Activated CD8-positive, alpha-beta memory T cell treated with anti-CD3 and anti-CD28 coated beads, Interleukin-2, amount 10 ng/mL, durations not matched to agents 7 days and 5 days (primary cell): ENCODE results near the gene PP2D1. TPM values are rescaled to one million over a fixed set of nuclear protein-coding genes. Genes with fewer than 3 reads are reported as not detected.
A peak's percentile ranks its signal among the peaks of the same experiment; 100 is the strongest.
"Not testable (repeated sequence)": the region's sequence is repeated elsewhere in the genome, so short reads cannot be mapped to it uniquely, and the experiment has no call there.

Source experiments
- ATAC-seq: fragments of 150-1000 bp; cut with Tn5 transposase; one replicate; pipeline ENCODE4 v1.10.0; 2021; ENCODE audit warnings: moderate library complexity
- CTCF ChIA-PET: fragments of 350-600 bp; sonication (Branson Sonifier 250); formaldehyde crosslinking; loops from one replicate; lab custom pipeline; 2021; ENCODE audit warnings: antibody characterized with exemption; lab: Charles Lee
- DNase-seq: peaks from one replicate; pipeline ENCODE4 v3.0.0-alpha.2; 2020
- H3K27ac Mint-ChIP-seq: one replicate; pipeline ENCODE4 v1.8.0; 2021; ENCODE audit warnings: mild to moderate bottlenecking, mixed read lengths
- H3K27me3 Mint-ChIP-seq: one replicate; pipeline ENCODE4 v1.8.0; 2021; ENCODE audit warnings: mixed read lengths
- H3K36me3 Mint-ChIP-seq: one replicate; pipeline ENCODE4 v1.8.0; 2021; ENCODE audit warnings: mild to moderate bottlenecking, mixed read lengths
- H3K4me1 Mint-ChIP-seq: one replicate; pipeline ENCODE4 v1.8.0; 2021; ENCODE audit warnings: mixed read lengths
- H3K4me3 Mint-ChIP-seq: one replicate; pipeline ENCODE4 v1.8.0; 2021; ENCODE audit warnings: mild to moderate bottlenecking, moderate library complexity, mixed read lengths
- H3K9me3 Mint-ChIP-seq: one replicate; pipeline ENCODE4 v1.8.0; 2022; ENCODE audit warnings: low read depth, mixed read lengths
- total RNA-seq, 2 experiments: library from RNA; stranded (reverse); gene quantifications; one replicate each; pipeline ENCODE4 v1.2.3, GENCODE V29; 2021

The PP2D1 gene
- total RNA-seq, 2 experiments from 2014 or later, result not detected

GRCh38 chr3:19997502-19997901 is 14.6 kb downstream of the PP2D1 start:
- DNase-seq (no peak), ATAC-seq (no peak)
- Mint-ChIP-seq H3K4me3 (no peak overlapping the region), H3K27me3 (no peaks in the 10 kb centered on the region), H3K9me3 (no peaks in the 10 kb centered on the region), H3K4me1 (no peaks in the 10 kb centered on the region), H3K36me3 (no peaks in the 10 kb centered on the region), H3K27ac (no peak overlapping the region)
- CTCF ChIA-PET, result no interaction called here

GRCh38 chr3:19994796-19995195 is 17.3 kb downstream of the PP2D1 start:
- DNase-seq (no peak), ATAC-seq (no peak)
- no peaks in the 10 kb centered on the region for H3K27me3 Mint-ChIP-seq
- no peaks in the 10 kb centered on the region for H3K9me3 Mint-ChIP-seq
- H3K4me1 Mint-ChIP-seq, result no peaks in the 10 kb centered on the region
- H3K4me3 Mint-ChIP-seq, result no peak overlapping the region
- CTCF ChIA-PET, result no interaction called here
- no peak overlapping the region for H3K27ac Mint-ChIP-seq
- peaks cover 2% of the 10 kb centered on the region for H3K36me3 Mint-ChIP-seq

DNA sequence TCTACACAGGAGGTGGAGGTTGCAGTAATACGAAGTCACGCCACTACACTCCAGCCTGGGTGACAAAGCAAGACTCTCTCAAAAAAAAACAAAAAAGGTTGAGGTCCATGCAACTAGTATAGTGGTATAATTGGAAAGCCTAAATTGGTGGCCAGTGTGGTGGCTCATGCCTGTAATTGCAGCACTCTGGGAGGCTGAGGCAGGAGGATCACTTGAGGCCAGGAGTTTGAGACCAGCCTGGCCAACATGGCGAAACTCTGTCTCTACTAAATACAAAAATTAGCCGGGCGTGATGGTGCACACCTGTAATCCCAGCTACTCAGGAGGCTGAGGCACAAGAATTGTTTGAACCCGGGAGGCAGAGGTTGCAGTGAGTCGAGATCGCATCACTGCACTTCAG is 23.2 kb downstream of the PP2D1 start:
- H3K4me3 Mint-ChIP-seq, H3K4me1 Mint-ChIP-seq, CTCF ChIA-PET, DNase-seq, H3K9me3 Mint-ChIP-seq, H3K27ac Mint-ChIP-seq, ATAC-seq, H3K27me3 Mint-ChIP-seq: not testable (repeated sequence)
- peaks cover 18% of the 10 kb centered on the region for H3K36me3 Mint-ChIP-seq

GRCh38 chr3:19972054-19972453 is 40.0 kb downstream of the PP2D1 start:
- Mint-ChIP-seq H3K4me3 (no peak overlapping the region), H3K9me3 (no peaks in the 10 kb centered on the region), H3K36me3 (peaks cover 42% of the 10 kb centered on the region), H3K27me3 (no peaks in the 10 kb centered on the region), H3K27ac (no peak overlapping the region), H3K4me1 (peaks cover 4% of the 10 kb centered on the region)
- CTCF ChIA-PET, result interaction anchor here (0.7 to 1.1 kb wide), 2 partner anchors 25 to 31 kb away, joined by 3 read pairs; no protein-coding TSS in a partner anchor
- DNase-seq, result no peak
- no peak for ATAC-seq

DNA sequence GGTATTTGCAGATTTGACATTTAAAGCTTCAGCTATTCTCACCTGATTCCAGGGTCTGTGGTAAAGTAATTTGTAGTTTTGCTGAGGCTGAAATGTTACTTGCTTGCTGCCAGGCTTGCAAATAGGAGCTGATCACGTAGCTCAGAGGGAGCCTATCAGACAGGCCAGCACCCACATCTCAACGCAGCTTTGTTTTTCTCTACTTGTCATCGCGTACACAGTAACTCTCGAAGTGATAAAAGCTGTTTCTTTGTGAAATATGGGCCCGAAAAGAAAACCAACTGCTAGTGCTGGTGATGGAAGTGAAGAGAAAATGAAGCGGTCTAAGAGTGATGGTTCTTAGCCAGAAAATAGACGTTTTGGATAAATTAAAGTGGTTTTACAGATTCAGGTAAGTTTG is 41.7 kb downstream of the PP2D1 start:
- CTCF ChIA-PET, result interaction anchor here (0.9 kb wide), 2 partner anchors 17 to 20 kb away, joined by 3 to 4 read pairs; no protein-coding TSS in a partner anchor
- Mint-ChIP-seq H3K27me3 (no peaks in the 10 kb centered on the region), H3K27ac (no peak overlapping the region), H3K4me1 (peaks cover 6% of the 10 kb centered on the region), H3K36me3 (peaks cover 39% of the 10 kb centered on the region), H3K4me3 (no peak overlapping the region), H3K9me3 (no peaks in the 10 kb centered on the region)
- ATAC-seq (no peak), DNase-seq (no peak)

DNA sequence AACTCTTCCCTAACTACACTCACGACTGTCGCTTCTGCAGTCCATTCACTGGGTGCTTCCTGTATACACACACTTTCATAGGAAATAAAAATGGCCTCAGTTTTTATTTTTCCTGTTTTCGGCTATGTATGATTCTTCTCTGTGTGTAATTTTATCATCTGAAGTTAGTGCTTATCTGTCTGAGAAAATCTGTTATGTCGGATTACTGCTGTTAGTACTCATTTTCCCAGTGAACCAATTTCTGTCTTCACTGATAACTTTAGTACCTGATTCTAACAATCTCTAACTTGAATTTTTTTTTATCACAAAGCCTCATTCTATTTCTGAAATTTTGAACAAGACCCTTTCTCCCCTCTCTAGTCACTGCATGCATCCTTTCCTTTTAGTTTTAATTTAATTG is 44.3 kb downstream of the PP2D1 start:
- Mint-ChIP-seq H3K27me3 (no peaks in the 10 kb centered on the region), H3K9me3 (no peaks in the 10 kb centered on the region), H3K36me3 (peaks cover 34% of the 10 kb centered on the region), H3K4me3 (no peak overlapping the region), H3K4me1 (peaks cover 9% of the 10 kb centered on the region), H3K27ac (no peak overlapping the region)
- no peak for DNase-seq
- ATAC-seq, result no peak
- CTCF ChIA-PET, result no interaction called here

- ATAC-seq (no peak), DNase-seq (no peak)
- CTCF ChIA-PET, result no interaction called here
- Mint-ChIP-seq H3K9me3 (no peaks in the 10 kb centered on the region), H3K4me1 (peaks cover 9% of the 10 kb centered on the region), H3K27me3 (no peaks in the 10 kb centered on the region), H3K36me3 (peaks cover 37% of the 10 kb centered on the region), H3K27ac (no peak overlapping the region), H3K4me3 (no peak overlapping the region)
These were observed 44.9 kb downstream of the PP2D1 start for GRCh38 chr3:19967208-19967607.

GRCh38 chr3:19961960-19962359 is 50.1 kb downstream of the PP2D1 start:
- no peaks in the 10 kb centered on the region for H3K27me3 Mint-ChIP-seq
- H3K4me3 Mint-ChIP-seq, result no peak overlapping the region
- peaks cover 40% of the 10 kb centered on the region for H3K36me3 Mint-ChIP-seq
- no peaks in the 10 kb centered on the region for H3K9me3 Mint-ChIP-seq
- CTCF ChIA-PET, result no interaction called here
- DNase-seq (no peak), ATAC-seq (no peak)
- no peak overlapping the region for H3K27ac Mint-ChIP-seq
- H3K4me1 Mint-ChIP-seq, result peaks cover 23% of the 10 kb centered on the region

DNA sequence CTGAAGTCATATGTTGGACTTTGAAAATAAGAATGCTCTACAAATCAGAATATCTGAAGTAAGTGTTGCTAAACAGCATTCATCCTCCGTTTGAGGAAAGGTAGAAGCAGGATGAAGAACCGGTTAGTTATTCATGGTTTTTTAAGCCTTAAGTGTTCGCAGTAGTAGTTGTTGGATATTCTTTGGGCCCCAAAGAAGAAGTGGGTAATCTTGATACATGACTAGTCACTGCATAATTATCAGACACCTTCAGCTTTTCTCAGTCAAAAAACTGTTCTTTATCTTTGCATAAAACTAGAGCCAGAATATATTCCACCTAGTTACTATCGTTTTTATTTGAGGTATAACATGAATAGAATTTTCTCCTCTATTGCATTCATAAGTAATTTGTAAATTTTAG is 51.4 kb downstream of the PP2D1 start:
- CTCF ChIA-PET, result no interaction called here
- no peak overlapping the region for H3K4me3 Mint-ChIP-seq
- no peaks in the 10 kb centered on the region for H3K9me3 Mint-ChIP-seq
- H3K27ac Mint-ChIP-seq, result no peak overlapping the region
- H3K27me3 Mint-ChIP-seq, result no peaks in the 10 kb centered on the region
- no peak for DNase-seq
- H3K4me1 Mint-ChIP-seq, result peaks cover 26% of the 10 kb centered on the region
- no peak for ATAC-seq
- peaks cover 36% of the 10 kb centered on the region for H3K36me3 Mint-ChIP-seq

- DNase-seq, result no peak
- CTCF ChIA-PET, result no interaction called here
- H3K27me3 Mint-ChIP-seq, result no peaks in the 10 kb centered on the region
- no peaks in the 10 kb centered on the region for H3K9me3 Mint-ChIP-seq
- no peak overlapping the region for H3K4me3 Mint-ChIP-seq
- no peak for ATAC-seq
- H3K27ac Mint-ChIP-seq, result no peak overlapping the region
- peaks cover 29% of the 10 kb centered on the region for H3K4me1 Mint-ChIP-seq
- peaks cover 45% of the 10 kb centered on the region for H3K36me3 Mint-ChIP-seq
These were observed 52.6 kb downstream of the PP2D1 start for GRCh38 chr3:19959505-19959904.

DNA sequence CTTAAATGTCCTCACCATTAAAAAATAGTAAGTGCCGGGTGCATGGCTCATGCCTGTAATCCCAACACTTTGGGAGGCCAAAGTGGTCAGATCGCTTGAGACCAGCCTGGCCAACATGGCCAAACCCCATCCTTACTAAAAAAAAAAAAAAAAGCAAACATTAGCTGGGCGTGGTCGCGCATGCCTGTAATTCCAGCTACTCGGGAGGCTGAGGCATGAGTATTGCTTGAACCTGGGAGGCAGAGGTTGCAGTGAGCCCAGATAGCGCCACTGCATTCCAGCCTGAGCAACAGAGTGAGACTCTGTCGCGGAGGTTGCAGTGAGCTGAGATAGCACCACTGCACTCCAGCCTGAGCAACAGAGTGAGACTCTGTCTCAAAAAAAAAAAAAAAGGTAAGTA is 54.7 kb downstream of the PP2D1 start:
- DNase-seq, CTCF ChIA-PET, H3K9me3 Mint-ChIP-seq, H3K27me3 Mint-ChIP-seq, H3K4me3 Mint-ChIP-seq, ATAC-seq: not testable (repeated sequence)
- H3K4me1 Mint-ChIP-seq, result peaks cover 29% of the 10 kb centered on the region
- H3K27ac Mint-ChIP-seq, result peak overlapping the region; percentile 40
- peaks cover 45% of the 10 kb centered on the region for H3K36me3 Mint-ChIP-seq

- H3K4me1 Mint-ChIP-seq, result peaks cover 38% of the 10 kb centered on the region
- CTCF ChIA-PET, result no interaction called here
- no peak for DNase-seq
These were observed 57.4 kb downstream of the PP2D1 start for GRCh38 chr3:19954676-19955075.

GRCh38 chr3:19950316-19950715 is 61.7 kb downstream of the PP2D1 start:
- Mint-ChIP-seq H3K4me3 (no peak overlapping the region), H3K4me1 (peaks cover 48% of the 10 kb centered on the region), H3K27me3 (peaks cover 2% of the 10 kb centered on the region), H3K9me3 (no peaks in the 10 kb centered on the region), H3K36me3 (peaks cover 39% of the 10 kb centered on the region), H3K27ac (no peak overlapping the region)
- ATAC-seq (no peak), DNase-seq (no peak)
- CTCF ChIA-PET, result interaction anchor here (0.6 kb wide), 1 partner anchor 21 kb away, joined by 3 read pairs; no protein-coding TSS in a partner anchor

More at GRCh38 chr3:19954676-19955075, 57.4 kb downstream of the PP2D1 start:
- Mint-ChIP-seq H3K9me3 (no peaks in the 10 kb centered on the region), H3K27ac (no peak overlapping the region), H3K27me3 (no peaks in the 10 kb centered on the region), H3K4me3 (no peak overlapping the region), H3K36me3 (peaks cover 44% of the 10 kb centered on the region)
- no peak for ATAC-seq

DNA sequence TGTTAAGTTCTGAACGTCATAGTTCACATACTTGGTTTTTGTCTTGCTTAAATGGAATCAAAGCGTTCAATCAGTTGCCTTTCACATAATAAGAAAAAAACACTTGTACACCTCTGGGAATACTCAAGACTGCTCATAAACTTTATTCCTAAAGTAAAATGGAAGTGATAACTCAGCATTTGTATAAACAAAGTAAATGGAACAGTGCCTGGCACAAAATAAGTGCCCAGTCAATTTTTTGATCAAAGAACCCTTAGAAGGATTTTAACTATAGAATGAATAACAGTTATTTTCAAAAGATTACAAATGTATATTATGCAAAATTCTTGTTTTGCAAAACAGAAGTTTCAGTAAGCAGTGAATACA is 63.9 kb downstream of the PP2D1 start:
- no peak for ATAC-seq
- CTCF ChIA-PET, result interaction anchor here (1.1 kb wide), 1 partner anchor 61 kb away, joined by 3 read pairs; no protein-coding TSS in a partner anchor
- peaks cover 24% of the 10 kb centered on the region for H3K36me3 Mint-ChIP-seq
- H3K9me3 Mint-ChIP-seq, result no peaks in the 10 kb centered on the region
- peaks cover 2% of the 10 kb centered on the region for H3K27me3 Mint-ChIP-seq
- DNase-seq, result no peak
- H3K4me1 Mint-ChIP-seq, result peaks cover 46% of the 10 kb centered on the region
- H3K4me3 Mint-ChIP-seq, result peak overlapping the region; percentile 89
- peak overlapping the region; percentile 98 for H3K27ac Mint-ChIP-seq
